ENCODE measurements around the gene RHBG.

Gene RHBG

GRCh38 chr1:156386134-156386901, 17.3 kb downstream of the RHBG start:
- no peak for DNase-seq (ENCODE audit: low read depth in 3 of 3)

GRCh38 chr1:156386949-156387869, 18.2 kb downstream of the RHBG start:
- DNase-seq (ENCODE audit: low read depth in 3 of 3) = no peak

GRCh38 chr1:156387870-156388173, 18.8 kb downstream of the RHBG start:
- DNase-seq (ENCODE audit: low read depth in 3 of 3) = no peak

GRCh38 chr1:156388174-156389137, 19.4 kb downstream of the RHBG start:
- no peak for DNase-seq (ENCODE audit: low read depth in 3 of 3)

DNA sequence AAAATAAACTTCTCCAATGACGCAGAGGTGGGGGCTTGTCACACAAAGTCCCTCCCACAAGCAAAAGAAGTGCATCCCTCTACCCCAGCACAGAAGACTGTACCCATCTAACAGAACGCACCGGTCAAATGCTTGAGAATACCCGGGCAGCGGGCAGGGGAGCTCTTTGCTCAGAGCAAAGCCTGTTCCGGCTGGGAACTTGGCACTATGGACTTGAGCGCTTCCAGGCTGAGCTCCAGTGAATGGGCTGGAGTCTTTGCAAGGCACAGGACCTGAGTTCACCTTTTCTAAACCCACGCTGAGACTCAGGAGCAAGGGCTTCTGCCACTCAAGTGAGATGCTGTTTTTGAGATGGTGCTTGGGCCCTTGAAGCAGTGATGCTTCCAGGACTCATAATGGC, 20.3 kb downstream of the RHBG start:
- no peak for DNase-seq (ENCODE audit: low read depth in 3 of 3)

DNA sequence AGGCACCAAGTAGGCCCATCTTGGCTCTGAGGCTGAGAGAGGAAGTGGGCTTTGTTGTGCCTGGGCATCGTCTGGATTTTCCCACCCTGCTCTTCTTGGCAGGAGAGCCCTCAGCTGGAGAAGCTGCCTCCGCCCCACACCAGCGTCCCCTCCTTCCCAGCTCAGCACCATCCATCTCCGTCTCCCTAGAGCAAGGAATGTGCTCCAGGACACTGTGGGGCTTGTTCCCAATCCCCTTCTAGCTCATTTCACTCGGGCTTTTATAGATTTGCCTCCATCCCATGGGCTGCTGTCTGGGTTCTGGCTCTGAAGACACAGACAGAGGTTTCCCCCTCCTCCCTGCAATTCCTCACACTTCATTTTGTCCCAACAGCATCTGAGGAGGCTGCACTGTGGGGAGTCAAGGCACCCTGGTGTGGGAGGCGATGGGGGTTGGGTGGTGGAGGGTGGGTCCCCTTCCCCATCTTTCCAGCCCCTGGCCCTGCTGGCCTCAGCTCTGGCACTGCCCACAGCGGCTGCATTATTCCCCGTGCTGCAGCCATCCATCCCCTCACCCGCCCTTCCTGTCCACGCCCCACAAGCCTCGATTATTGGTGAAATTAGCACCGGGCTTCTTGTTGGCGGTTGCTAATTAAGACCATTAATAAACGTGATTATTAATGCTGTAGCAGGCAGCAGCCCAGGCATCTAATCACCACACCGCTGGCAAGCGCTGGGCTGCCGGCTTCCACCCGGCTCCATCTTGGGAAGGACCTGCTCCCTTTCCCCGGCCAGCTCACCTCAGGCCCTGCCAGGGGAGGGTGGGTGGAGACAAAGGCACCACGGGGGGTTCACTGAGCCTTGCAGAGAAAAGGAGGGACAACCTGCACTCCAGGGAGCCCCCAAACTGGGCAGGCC, 21.7 kb downstream of the RHBG start:
- no peak for DNase-seq (ENCODE audit: low read depth in 3 of 3)

GRCh38 chr1:156391366-156391677, 22.3 kb downstream of the RHBG start:
- no peak for DNase-seq (ENCODE audit: low read depth in 3 of 3)

GRCh38 chr1:156391701-156392100, 22.7 kb downstream of the RHBG start:
- DNase-seq (ENCODE audit: low read depth in 3 of 3) = no peak

DNA sequence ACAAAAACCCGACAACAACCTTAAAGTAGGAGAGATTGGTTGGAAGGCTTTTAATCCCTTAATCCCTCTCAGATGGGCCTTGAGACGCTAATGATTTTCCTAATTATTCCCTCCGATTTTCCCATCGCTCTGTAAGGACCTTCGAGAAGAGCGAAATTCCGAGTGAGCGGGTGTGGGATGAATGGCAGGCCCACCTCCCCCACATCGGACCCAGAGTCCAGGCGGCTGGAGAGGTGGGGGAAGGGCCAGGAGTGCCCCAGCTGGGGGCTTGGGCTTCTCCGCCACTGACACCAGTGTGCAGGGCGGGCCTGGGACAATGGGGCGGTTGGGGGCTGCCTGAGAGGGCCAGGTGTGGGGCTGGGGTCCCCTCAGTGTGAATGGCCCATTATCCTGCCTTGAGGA, 23.4 kb downstream of the RHBG start:
- DNase-seq (ENCODE audit: low read depth in 3 of 3) = no peak

- no peak for DNase-seq (ENCODE audit: low read depth in 3 of 3)
Observed at GRCh38 chr1:156393095-156393494, 24.1 kb downstream of the RHBG start.

DNA sequence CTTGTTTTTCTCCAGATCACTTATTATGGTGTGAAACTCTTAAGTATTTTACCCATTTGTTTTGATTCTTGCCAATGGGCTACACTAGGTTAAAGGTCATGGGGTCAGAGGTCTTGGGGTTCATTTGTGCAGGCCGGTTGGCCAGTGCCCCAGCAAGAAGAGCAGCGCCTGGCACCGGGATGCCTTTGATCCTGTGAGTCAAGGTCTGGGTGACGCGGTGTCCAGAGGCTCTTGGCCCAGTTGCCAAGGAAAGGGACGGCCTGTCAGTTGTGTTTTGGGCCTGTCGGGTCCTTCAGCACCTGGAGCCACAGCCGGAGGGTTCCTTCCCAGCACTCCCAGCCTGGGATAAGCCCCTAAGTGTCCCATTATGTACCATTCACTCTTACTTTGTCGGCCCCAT, 25.1 kb downstream of the RHBG start:
- DNase-seq (ENCODE audit: low read depth in 3 of 3) = no peak

- no peak for DNase-seq (ENCODE audit: low read depth in 3 of 3)
Observed at GRCh38 chr1:156394835-156395461, 25.9 kb downstream of the RHBG start.

- no peak for DNase-seq (ENCODE audit: low read depth in 3 of 3)
Observed at GRCh38 chr1:156399355-156400125, 30.5 kb downstream of the RHBG start.

GRCh38 chr1:156400191-156400935, 31.4 kb downstream of the RHBG start:
- DNase-seq (ENCODE audit: low read depth in 3 of 3) = no peak

- no peak for DNase-seq (ENCODE audit: low read depth in 3 of 3)
Observed at GRCh38 chr1:156401041-156401574, 32.1 kb downstream of the RHBG start.

GRCh38 chr1:156401681-156402081, 32.7 kb downstream of the RHBG start:
- DNase-seq (ENCODE audit: low read depth in 3 of 3) = no peak

DNA sequence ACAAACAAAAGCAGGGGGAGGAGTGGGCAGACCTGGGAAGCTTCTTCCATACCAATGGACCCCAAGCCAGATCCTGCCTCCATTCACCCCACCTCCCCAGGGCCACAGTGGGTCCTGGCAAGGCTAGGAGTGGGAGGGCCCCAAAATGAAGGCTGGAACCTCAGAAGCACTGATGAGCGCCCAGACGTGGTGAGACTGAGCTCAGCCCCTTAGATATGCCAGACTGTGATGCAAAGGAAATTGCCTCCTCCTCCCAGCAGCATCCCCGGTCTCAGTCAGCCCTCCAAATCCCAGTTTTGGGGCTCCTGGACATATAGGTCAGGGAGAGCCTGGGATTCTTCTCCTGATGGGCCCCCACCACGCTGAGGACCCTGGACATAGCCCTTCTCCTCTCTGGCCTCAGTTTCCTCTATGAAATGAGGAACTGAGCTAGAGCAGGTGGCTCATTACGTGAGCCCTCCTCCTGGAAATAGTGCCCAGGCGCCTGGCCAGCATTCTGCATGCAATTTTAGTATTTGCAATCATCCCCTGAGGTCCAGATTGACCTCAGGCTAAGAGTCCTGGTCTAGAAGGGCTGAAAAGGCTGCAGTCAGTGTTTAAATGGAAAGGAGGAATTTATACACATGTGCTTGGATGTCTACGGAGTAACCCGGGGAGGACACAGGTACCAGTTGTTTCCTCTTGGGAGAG, 33.5 kb downstream of the RHBG start:
- DNase-seq (ENCODE audit: low read depth in 3 of 3) = no peak

DNA sequence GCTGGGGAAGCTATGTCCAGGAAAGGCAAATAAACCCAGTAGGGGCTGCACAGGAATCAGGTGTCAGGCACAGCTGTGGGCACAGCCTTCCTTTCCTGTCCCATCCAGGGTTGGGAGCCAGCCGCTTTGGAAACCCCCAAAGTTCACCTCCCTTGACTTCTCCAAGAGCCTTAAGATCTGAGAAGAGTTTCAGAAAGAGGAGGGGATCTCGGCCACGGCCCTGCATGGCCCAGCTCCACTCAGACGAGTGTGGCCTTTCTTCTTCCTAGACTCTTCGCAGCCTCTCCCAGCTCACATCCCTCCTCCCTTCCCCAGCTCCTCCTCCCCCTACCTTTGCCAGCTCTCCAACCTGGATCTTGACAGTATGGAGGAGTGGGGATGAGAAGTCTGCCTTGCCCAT, 36.7 kb downstream of the RHBG start:
- DNase-seq (ENCODE audit: low read depth in 3 of 3) = no peak
